T-helper 17 cell (primary cell): ENCODE data around the gene NSUN5. TPM values are rescaled to one million over a fixed set of nuclear protein-coding genes. Genes with fewer than 3 reads are reported as not detected.

Experiments
- ATAC-seq: fragments of 150-1000 bp; cut with Tn5 transposase; 2 replicates; pipeline ENCODE4 v1.10.0; 2021; ENCODE audit warnings: mild to moderate bottlenecking, moderate library complexity
- DNase-seq, 3 donors: peaks; one replicate each; pipeline versions ENCODE4 v3.0.0 to v3.0.0-alpha.2; 2020 to 2021
- H3K9me3 ChIP-seq: one replicate; pipeline ENCODE4 v1.7.0; 2013; ENCODE audit warnings: low read length, mild to moderate bottlenecking; ENCODE audit not compliant: control insufficient read depth, poor library complexity, severe bottlenecking
- H3K27ac Mint-ChIP-seq: one replicate; pipeline ENCODE4 v1.8.0; 2022; ENCODE audit warnings: mild to moderate bottlenecking, moderate library complexity, mixed read lengths
- H3K27me3 Mint-ChIP-seq: one replicate; pipeline ENCODE4 v1.8.0; 2022; ENCODE audit warnings: mixed read lengths
- H3K36me3 Mint-ChIP-seq: one replicate; pipeline ENCODE4 v1.8.0; 2022; ENCODE audit warnings: low read depth, mixed read lengths
- H3K4me1 Mint-ChIP-seq: one replicate; pipeline ENCODE4 v1.8.0; 2022; ENCODE audit warnings: mild to moderate bottlenecking, mixed read lengths
- H3K4me3 Mint-ChIP-seq: one replicate; pipeline ENCODE4 v1.8.0; 2022; ENCODE audit warnings: mild to moderate bottlenecking, moderate library complexity, mixed read lengths
- total RNA-seq, 4 donors: library from RNA in 2 of 4; stranded (reverse) in 2 of 4; gene quantifications; one replicate each; pipeline ENCODE4 v1.2.3 and lab custom pipeline; 2022 to 2026

NSUN5 gene
- total RNA-seq: 10 to 100 TPM; 31.4 to 33.3 TPM
- 19.6 to 40.7 reads per million in 2 donors for total RNA-seq (lab: John Stamatoyannopoulos, UW)

GRCh38 chr7:73308665-73309214 is at the start of gene NSUN5:
NSUN5 (minus strand) TSS chr7:73308826; CDS start chr7:73308790, 36 bp downstream.
- peak within 1 kb of the TSS; percentile 86 for H3K27ac Mint-ChIP-seq
- H3K36me3 Mint-ChIP-seq: peaks cover 8% of the 10 kb centered on the region

GRCh38 chr7:73356159-73356558 is 47.5 kb upstream of the NSUN5 start:
- H3K27me3 Mint-ChIP-seq: peaks cover 27% of the 10 kb centered on the region
- no peaks in the 10 kb centered on the region for H3K9me3 ChIP-seq
- H3K4me1 Mint-ChIP-seq: no peaks in the 10 kb centered on the region
- no peak overlapping the region for H3K4me3 Mint-ChIP-seq
- no peak for DNase-seq
- H3K27ac Mint-ChIP-seq: no peak overlapping the region
- no peak for ATAC-seq
- H3K36me3 Mint-ChIP-seq: peaks cover 3% of the 10 kb centered on the region

More at GRCh38 chr7:73308665-73309214, at the start of gene NSUN5:
- Mint-ChIP-seq H3K27me3 (no peaks in the 10 kb centered on the region), H3K4me1 (peaks cover 22% of the 10 kb centered on the region), H3K4me3 (peak within 1 kb of the TSS; percentile 99)
- ATAC-seq (peak; percentile 98), DNase-seq (peak; percentile 73 to 82 (median 76))
- no peaks in the 10 kb centered on the region for H3K9me3 ChIP-seq

GRCh38 chr7:73354821-73355220 is 46.2 kb upstream of the NSUN5 start:
- Mint-ChIP-seq H3K27me3 (peaks cover 19% of the 10 kb centered on the region), H3K27ac (peak overlapping the region; percentile 11)

GRCh38 chr7:73354196-73354595 is 45.6 kb upstream of the NSUN5 start:
- Mint-ChIP-seq H3K4me1 (no peaks in the 10 kb centered on the region), H3K4me3 (no peak overlapping the region), H3K27me3 (peaks cover 13% of the 10 kb centered on the region), H3K27ac (peak overlapping the region; percentile 29), H3K36me3 (no peaks in the 10 kb centered on the region)
- DNase-seq: no peak
- H3K9me3 ChIP-seq: no peaks in the 10 kb centered on the region
- no peak for ATAC-seq

More at GRCh38 chr7:73354821-73355220, 46.2 kb upstream of the NSUN5 start:
- Mint-ChIP-seq H3K4me3 (no peak overlapping the region), H3K36me3 (peaks cover 3% of the 10 kb centered on the region), H3K4me1 (no peaks in the 10 kb centered on the region)
- no peak for ATAC-seq
- H3K9me3 ChIP-seq: no peaks in the 10 kb centered on the region
- no peak for DNase-seq

GRCh38 chr7:73353243-73353642 is 44.6 kb upstream of the NSUN5 start:
- DNase-seq (no peak), ATAC-seq (no peak)
- no peaks in the 10 kb centered on the region for H3K9me3 ChIP-seq
- peaks cover 15% of the 10 kb centered on the region for H3K27me3 Mint-ChIP-seq
- H3K27ac Mint-ChIP-seq: no peak overlapping the region
- H3K36me3 Mint-ChIP-seq: no peaks in the 10 kb centered on the region
- H3K4me3 Mint-ChIP-seq: no peak overlapping the region
- H3K4me1 Mint-ChIP-seq: no peaks in the 10 kb centered on the region

GRCh38 chr7:73352784-73353183 is 44.2 kb upstream of the NSUN5 start:
- DNase-seq (no peak), ATAC-seq (no peak)
- H3K9me3 ChIP-seq: no peaks in the 10 kb centered on the region
- Mint-ChIP-seq H3K4me1 (no peaks in the 10 kb centered on the region), H3K27ac (no peak overlapping the region), H3K4me3 (no peak overlapping the region), H3K36me3 (no peaks in the 10 kb centered on the region), H3K27me3 (peaks cover 15% of the 10 kb centered on the region)

GRCh38 chr7:73351447-73352167 is 43.0 kb upstream of the NSUN5 start:
- peak overlapping the region; percentile 43 for H3K27ac Mint-ChIP-seq
- no peaks in the 10 kb centered on the region for H3K9me3 ChIP-seq
- ATAC-seq (no peak), DNase-seq (no peak)
- no peaks in the 10 kb centered on the region for H3K4me1 Mint-ChIP-seq
- H3K4me3 Mint-ChIP-seq: no peak overlapping the region
- H3K36me3 Mint-ChIP-seq: no peaks in the 10 kb centered on the region
- peaks cover 16% of the 10 kb centered on the region for H3K27me3 Mint-ChIP-seq

- Mint-ChIP-seq H3K4me3 (no peak overlapping the region), H3K36me3 (no peaks in the 10 kb centered on the region), H3K27me3 (peaks cover 27% of the 10 kb centered on the region), H3K4me1 (no peaks in the 10 kb centered on the region), H3K27ac (no peak overlapping the region)
- no peaks in the 10 kb centered on the region for H3K9me3 ChIP-seq
- ATAC-seq: no peak
- no peak for DNase-seq
Measured at GRCh38 chr7:73350306-73351068, 41.9 kb upstream of the NSUN5 start.

- DNase-seq: no peak
- no peak overlapping the region for H3K4me3 Mint-ChIP-seq
- H3K27ac Mint-ChIP-seq: no peak overlapping the region
- ATAC-seq: no peak
- H3K9me3 ChIP-seq: no peaks in the 10 kb centered on the region
- H3K36me3 Mint-ChIP-seq: no peaks in the 10 kb centered on the region
- no peaks in the 10 kb centered on the region for H3K4me1 Mint-ChIP-seq
- peaks cover 23% of the 10 kb centered on the region for H3K27me3 Mint-ChIP-seq
Measured at GRCh38 chr7:73349763-73350162, 41.1 kb upstream of the NSUN5 start.

- no peaks in the 10 kb centered on the region for H3K36me3 Mint-ChIP-seq
- DNase-seq (no peak), ATAC-seq (no peak)
- no peaks in the 10 kb centered on the region for H3K9me3 ChIP-seq
- no peak overlapping the region for H3K4me3 Mint-ChIP-seq
- H3K27me3 Mint-ChIP-seq: peaks cover 45% of the 10 kb centered on the region
- no peak overlapping the region for H3K27ac Mint-ChIP-seq
- H3K4me1 Mint-ChIP-seq: no peaks in the 10 kb centered on the region
Measured at GRCh38 chr7:73345951-73346350, 37.3 kb upstream of the NSUN5 start.

GRCh38 chr7:73345538-73345937 is 36.9 kb upstream of the NSUN5 start:
- Mint-ChIP-seq H3K27me3 (peaks cover 45% of the 10 kb centered on the region), H3K27ac (no peak overlapping the region), H3K4me3 (no peak overlapping the region), H3K36me3 (no peaks in the 10 kb centered on the region), H3K4me1 (no peaks in the 10 kb centered on the region)
- DNase-seq (no peak), ATAC-seq (no peak)
- no peaks in the 10 kb centered on the region for H3K9me3 ChIP-seq

- DNase-seq (no peak), ATAC-seq (no peak)
- H3K9me3 ChIP-seq: no peaks in the 10 kb centered on the region
- Mint-ChIP-seq H3K27me3 (peaks cover 45% of the 10 kb centered on the region), H3K4me3 (no peak overlapping the region), H3K36me3 (no peaks in the 10 kb centered on the region), H3K4me1 (no peaks in the 10 kb centered on the region), H3K27ac (no peak overlapping the region)
Measured at GRCh38 chr7:73343671-73344380, 35.2 kb upstream of the NSUN5 start.

GRCh38 chr7:73342645-73343044 is 34.0 kb upstream of the NSUN5 start:
- Mint-ChIP-seq H3K27me3 (peaks cover 35% of the 10 kb centered on the region), H3K27ac (no peak overlapping the region), H3K4me1 (no peaks in the 10 kb centered on the region), H3K4me3 (no peak overlapping the region), H3K36me3 (no peaks in the 10 kb centered on the region)
- ATAC-seq (no peak), DNase-seq (no peak)
- no peaks in the 10 kb centered on the region for H3K9me3 ChIP-seq
